Muscle of leg (tissue), 11 donors: ENCODE measurements around the gene RPS4Y1. TPM values are rescaled to one million over a fixed set of nuclear protein-coding genes. Genes with fewer than 3 reads are reported as not detected.

ENCODE experiments used
- DNase-seq: peaks from one replicate; pipeline ENCODE4 v3.0.0; 2013
- H3K27ac ChIP-seq: one replicate; pipeline ENCODE4 v1.5.1; 2013; ENCODE audit warnings: mild to moderate bottlenecking, low read length, control low read depth
- H3K27me3 ChIP-seq: one replicate; pipeline ENCODE4 v1.6.1; 2013; ENCODE audit warnings: low read length; ENCODE audit not compliant: control insufficient read depth, insufficient read depth
- H3K36me3 ChIP-seq: one replicate; pipeline ENCODE4 v1.6.1; 2013; ENCODE audit warnings: low read length; ENCODE audit not compliant: control insufficient read depth, insufficient read depth
- H3K4me1 ChIP-seq: one replicate; pipeline ENCODE4 v1.6.1; 2013; ENCODE audit warnings: low read length; ENCODE audit not compliant: control insufficient read depth, insufficient read depth
- H3K4me3 ChIP-seq: one replicate; pipeline ENCODE4 v1.5.1; 2013; ENCODE audit warnings: low read length, control low read depth
- H3K9me3 ChIP-seq: replicated peaks from 2 replicates; pipeline ENCODE4 v1.6.1; 2013; ENCODE audit warnings: low read depth, low read length; ENCODE audit not compliant: control insufficient read depth
- WGBS: methylation state at CpG from one replicate; pipeline ENCODE4 v1.1.5; 2013; ENCODE audit warnings: missing lambda C conversion rate; ENCODE audit not compliant: insufficient coverage; 5-methylcytosine and 5-hydroxymethylcytosine counted together
- polyA plus RNA-seq, 8 donors: library from polyadenylated mRNA; unstranded; fragments of 120-200 nt; gene quantifications; one replicate each; pipeline versions ENCODE4 v1.2.1 to v1.2.3, GENCODE V29; 2013; ENCODE audit warnings: inconsistent platforms in 1 of 8, low replicate concordance in 1 of 8; ENCODE audit not compliant: insufficient read length in 8 of 8, insufficient read depth in 1 of 8
- total RNA-seq: library from RNA; stranded (reverse); fragments of 120-200 nt; gene quantifications from one replicate; pipeline ENCODE4 v1.2.4, GENCODE V29; 2013

RPS4Y1 gene
- total and polyA plus RNA-seq, 9 donors = 577 to 742 (median 651) TPM; not detected in 1

GRCh38 chrY:2837078-2837477 is 4.3 kb upstream of the RPS4Y1 start:
- no CpG with 5 or more reads among the region's 2 CpGs for WGBS
- no peaks in the 10 kb centered on the region for H3K4me1 ChIP-seq
- H3K27me3 ChIP-seq = no peaks in the 10 kb centered on the region
- no peak for DNase-seq
- H3K9me3 ChIP-seq = no peaks in the 10 kb centered on the region
- H3K4me3 ChIP-seq = no peak overlapping the region
- H3K36me3 ChIP-seq = no peaks in the 10 kb centered on the region
- H3K27ac ChIP-seq = no peak overlapping the region

GRCh38 chrY:2837932-2838331 is 3.5 kb upstream of the RPS4Y1 start:
- no peaks in the 10 kb centered on the region for H3K27me3 ChIP-seq
- H3K36me3 ChIP-seq = no peaks in the 10 kb centered on the region
- H3K4me3 ChIP-seq = no peak overlapping the region
- no peak overlapping the region for H3K27ac ChIP-seq
- H3K4me1 ChIP-seq = no peaks in the 10 kb centered on the region
- no peaks in the 10 kb centered on the region for H3K9me3 ChIP-seq
- no CpG with 5 or more reads among the region's 1 CpG for WGBS
- DNase-seq = no peak

GRCh38 chrY:2846791-2847190 is 5.4 kb downstream of the RPS4Y1 start:
- Histone ChIP-seq H3K36me3 (no peaks in the 10 kb centered on the region), H3K4me1 (no peaks in the 10 kb centered on the region), H3K9me3 (no peaks in the 10 kb centered on the region), H3K27ac (no peak overlapping the region), H3K27me3 (no peaks in the 10 kb centered on the region), H3K4me3 (no peak overlapping the region)
- WGBS = no CpG with 5 or more reads among the region's 4 CpGs
- no peak for DNase-seq

- no peak overlapping the region for H3K27ac ChIP-seq
- no peaks in the 10 kb centered on the region for H3K4me1 ChIP-seq
- no peaks in the 10 kb centered on the region for H3K36me3 ChIP-seq
- no peak overlapping the region for H3K4me3 ChIP-seq
- no CpG with 5 or more reads among the region's 2 CpGs for WGBS
- no peaks in the 10 kb centered on the region for H3K27me3 ChIP-seq
- H3K9me3 ChIP-seq = no peaks in the 10 kb centered on the region
- DNase-seq = no peak
Observed at GRCh38 chrY:2848384-2848783, 7.0 kb downstream of the RPS4Y1 start.

- Histone ChIP-seq H3K36me3 (no peaks in the 10 kb centered on the region), H3K4me1 (no peaks in the 10 kb centered on the region)
Observed at GRCh38 chrY:2849368-2849767, 8.0 kb downstream of the RPS4Y1 start.

GRCh38 chrY:2854145-2854774 is 12.9 kb downstream of the RPS4Y1 start:
- H3K27me3 ChIP-seq = no peaks in the 10 kb centered on the region
- H3K9me3 ChIP-seq = no peaks in the 10 kb centered on the region
- DNase-seq = no peak
- no peaks in the 10 kb centered on the region for H3K36me3 ChIP-seq
- WGBS = no CpG with 5 or more reads among the region's 6 CpGs
- no peaks in the 10 kb centered on the region for H3K4me1 ChIP-seq
- H3K27ac ChIP-seq = no peak overlapping the region
- H3K4me3 ChIP-seq = no peak overlapping the region

More at GRCh38 chrY:2849368-2849767, 8.0 kb downstream of the RPS4Y1 start:
- no peak for DNase-seq
- Histone ChIP-seq H3K27me3 (no peaks in the 10 kb centered on the region), H3K9me3 (no peaks in the 10 kb centered on the region), H3K27ac (no peak overlapping the region), H3K4me3 (no peak overlapping the region)
- no CpG with 5 or more reads among the region's 1 CpG for WGBS

- no CpG with 5 or more reads among the region's 5 CpGs for WGBS
- Histone ChIP-seq H3K27me3 (no peaks in the 10 kb centered on the region), H3K9me3 (no peaks in the 10 kb centered on the region), H3K36me3 (no peaks in the 10 kb centered on the region), H3K27ac (no peak overlapping the region), H3K4me1 (no peaks in the 10 kb centered on the region), H3K4me3 (no peak overlapping the region)
- DNase-seq = no peak
Observed at GRCh38 chrY:2857068-2857467, 15.7 kb downstream of the RPS4Y1 start.

GRCh38 chrY:2857686-2858085 is 16.3 kb downstream of the RPS4Y1 start:
- H3K27me3 ChIP-seq = no peaks in the 10 kb centered on the region

GRCh38 chrY:2859782-2860181 is 18.4 kb downstream of the RPS4Y1 start:
- H3K27ac ChIP-seq = no peak overlapping the region
- H3K4me1 ChIP-seq = no peaks in the 10 kb centered on the region
- no peak for DNase-seq
- H3K27me3 ChIP-seq = no peaks in the 10 kb centered on the region
- no peaks in the 10 kb centered on the region for H3K36me3 ChIP-seq
- H3K9me3 ChIP-seq = no peaks in the 10 kb centered on the region
- WGBS = no CpG with 5 or more reads among the region's 4 CpGs
- H3K4me3 ChIP-seq = no peak overlapping the region

More at GRCh38 chrY:2857686-2858085, 16.3 kb downstream of the RPS4Y1 start:
- no peak for DNase-seq
- no peak overlapping the region for H3K4me3 ChIP-seq
- no peaks in the 10 kb centered on the region for H3K9me3 ChIP-seq
- H3K4me1 ChIP-seq = no peaks in the 10 kb centered on the region
- no peaks in the 10 kb centered on the region for H3K36me3 ChIP-seq
- no peak overlapping the region for H3K27ac ChIP-seq
- WGBS = no CpG with 5 or more reads among the region's 4 CpGs

- Histone ChIP-seq H3K27me3 (no peaks in the 10 kb centered on the region), H3K4me3 (no peak overlapping the region), H3K27ac (no peak overlapping the region), H3K4me1 (no peaks in the 10 kb centered on the region), H3K9me3 (no peaks in the 10 kb centered on the region), H3K36me3 (no peaks in the 10 kb centered on the region)
- no peak for DNase-seq
- WGBS = no CpG with 5 or more reads among the region's 2 CpGs
Observed at GRCh38 chrY:2860511-2860910, 19.1 kb downstream of the RPS4Y1 start.

GRCh38 chrY:2866581-2866980 is 25.2 kb downstream of the RPS4Y1 start:
- Histone ChIP-seq H3K4me3 (no peak overlapping the region), H3K36me3 (no peaks in the 10 kb centered on the region), H3K27me3 (no peaks in the 10 kb centered on the region), H3K4me1 (no peaks in the 10 kb centered on the region), H3K9me3 (no peaks in the 10 kb centered on the region), H3K27ac (no peak overlapping the region)
- DNase-seq = no peak
- no CpG with 5 or more reads among the region's 2 CpGs for WGBS
